Stimulated activated naive CD8-positive, alpha-beta T cell treated with anti-CD3 and anti-CD28 coated beads, Interleukin-15, Interleukin-2, amounts not matched to agents 100 ng/mL and 50 ng/mL, for 24 hours (primary cell): ENCODE measurements around the gene TYMP.

Experiments
- H3K27ac Mint-ChIP-seq: one replicate; pipeline ENCODE4 v1.8.0; 2021; ENCODE audit warnings: mild to moderate bottlenecking, mixed read lengths
- H3K27me3 Mint-ChIP-seq: one replicate; pipeline ENCODE4 v1.8.0; 2021; ENCODE audit warnings: mixed read lengths
- H3K36me3 Mint-ChIP-seq: one replicate; pipeline ENCODE4 v1.8.0; 2021; ENCODE audit warnings: low read depth, mixed read lengths
- H3K4me1 Mint-ChIP-seq: one replicate; pipeline ENCODE4 v1.8.0; 2021; ENCODE audit warnings: low read depth, mixed read lengths
- H3K4me3 Mint-ChIP-seq: one replicate; pipeline ENCODE4 v1.8.0; 2021; ENCODE audit warnings: mild to moderate bottlenecking, mixed read lengths
- H3K9me3 Mint-ChIP-seq: one replicate; pipeline ENCODE4 v1.8.0; 2021; ENCODE audit warnings: mixed read lengths

The TYMP gene

DNA sequence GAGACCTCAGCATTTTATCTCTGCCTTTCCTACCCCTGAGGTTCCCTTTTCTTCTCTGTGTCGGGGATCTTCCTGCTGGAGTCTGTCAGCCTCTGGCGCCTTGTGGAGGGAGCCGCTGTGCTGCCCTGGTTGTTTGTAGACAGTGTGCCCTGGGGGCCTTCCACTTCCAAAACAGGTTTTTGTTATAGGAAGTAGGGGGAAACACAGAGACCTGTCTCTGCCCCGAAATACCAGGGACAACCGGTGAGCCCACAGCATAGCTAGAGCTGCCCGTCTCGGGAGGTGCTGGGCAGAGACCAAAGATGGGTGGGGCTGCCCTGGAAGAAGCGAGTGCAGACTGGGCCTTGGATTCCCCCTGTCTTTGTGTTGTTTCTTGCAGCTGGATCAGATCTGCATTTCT is 13.7 kb downstream of the TYMP start:
- H3K27me3 Mint-ChIP-seq, result no peaks in the 10 kb centered on the region
- H3K36me3 Mint-ChIP-seq, result peaks cover 52% of the 10 kb centered on the region
- H3K4me1 Mint-ChIP-seq, result peaks cover 17% of the 10 kb centered on the region
- H3K27ac Mint-ChIP-seq, result no peak overlapping the region
- H3K9me3 Mint-ChIP-seq, result no peaks in the 10 kb centered on the region
- H3K4me3 Mint-ChIP-seq, result no peak overlapping the region

DNA sequence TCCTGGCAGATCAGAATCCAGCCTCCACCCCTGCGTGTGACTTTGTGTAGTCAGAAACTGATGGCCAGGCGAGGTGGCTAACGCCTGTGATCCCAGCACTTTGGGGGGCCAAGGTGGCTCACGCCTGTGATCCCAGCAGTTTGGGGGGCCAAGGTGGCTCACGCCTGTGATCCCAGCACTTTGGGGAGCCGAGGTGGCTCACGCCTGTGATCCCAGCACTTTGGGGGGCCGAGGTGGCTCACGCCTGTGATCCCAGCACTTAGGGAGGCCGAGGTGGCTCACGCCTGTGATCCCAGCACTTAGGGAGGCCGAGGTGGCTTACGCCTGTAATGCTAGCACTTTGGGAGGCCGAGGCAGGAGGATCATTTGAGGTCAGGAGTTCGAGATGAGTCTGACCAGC is 16.6 kb downstream of the TYMP start:
- H3K27ac Mint-ChIP-seq, result no peak overlapping the region
- no peaks in the 10 kb centered on the region for H3K27me3 Mint-ChIP-seq
- no peaks in the 10 kb centered on the region for H3K9me3 Mint-ChIP-seq
- no peak overlapping the region for H3K4me3 Mint-ChIP-seq
- peaks cover 37% of the 10 kb centered on the region for H3K36me3 Mint-ChIP-seq
- H3K4me1 Mint-ChIP-seq, result peaks cover 31% of the 10 kb centered on the region

DNA sequence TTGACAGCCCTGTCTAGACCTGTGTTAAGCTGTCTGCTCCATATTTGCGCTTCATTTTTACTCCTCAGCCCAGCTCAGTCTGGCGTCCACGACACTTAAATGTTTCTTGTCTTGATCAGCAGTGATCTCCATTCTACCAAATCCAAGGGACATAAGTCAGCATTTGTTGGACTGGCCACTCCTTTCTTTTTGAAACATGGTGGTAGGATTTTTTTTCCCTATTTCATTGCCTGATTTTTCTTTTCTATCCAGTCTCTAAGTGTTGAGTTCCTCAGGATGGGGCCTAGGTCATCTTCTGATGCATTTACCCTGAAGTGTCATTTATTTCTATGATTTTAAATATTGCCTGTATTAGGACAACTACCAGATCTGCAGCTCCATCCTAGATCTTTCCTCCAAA is 20.9 kb downstream of the TYMP start:
- no peaks in the 10 kb centered on the region for H3K27me3 Mint-ChIP-seq
- H3K9me3 Mint-ChIP-seq, result no peaks in the 10 kb centered on the region
- H3K27ac Mint-ChIP-seq, result peak overlapping the region; percentile 97
- H3K36me3 Mint-ChIP-seq, result peaks cover 11% of the 10 kb centered on the region
- H3K4me3 Mint-ChIP-seq, result peak overlapping the region; percentile 94
- H3K4me1 Mint-ChIP-seq, result peaks cover 29% of the 10 kb centered on the region

DNA sequence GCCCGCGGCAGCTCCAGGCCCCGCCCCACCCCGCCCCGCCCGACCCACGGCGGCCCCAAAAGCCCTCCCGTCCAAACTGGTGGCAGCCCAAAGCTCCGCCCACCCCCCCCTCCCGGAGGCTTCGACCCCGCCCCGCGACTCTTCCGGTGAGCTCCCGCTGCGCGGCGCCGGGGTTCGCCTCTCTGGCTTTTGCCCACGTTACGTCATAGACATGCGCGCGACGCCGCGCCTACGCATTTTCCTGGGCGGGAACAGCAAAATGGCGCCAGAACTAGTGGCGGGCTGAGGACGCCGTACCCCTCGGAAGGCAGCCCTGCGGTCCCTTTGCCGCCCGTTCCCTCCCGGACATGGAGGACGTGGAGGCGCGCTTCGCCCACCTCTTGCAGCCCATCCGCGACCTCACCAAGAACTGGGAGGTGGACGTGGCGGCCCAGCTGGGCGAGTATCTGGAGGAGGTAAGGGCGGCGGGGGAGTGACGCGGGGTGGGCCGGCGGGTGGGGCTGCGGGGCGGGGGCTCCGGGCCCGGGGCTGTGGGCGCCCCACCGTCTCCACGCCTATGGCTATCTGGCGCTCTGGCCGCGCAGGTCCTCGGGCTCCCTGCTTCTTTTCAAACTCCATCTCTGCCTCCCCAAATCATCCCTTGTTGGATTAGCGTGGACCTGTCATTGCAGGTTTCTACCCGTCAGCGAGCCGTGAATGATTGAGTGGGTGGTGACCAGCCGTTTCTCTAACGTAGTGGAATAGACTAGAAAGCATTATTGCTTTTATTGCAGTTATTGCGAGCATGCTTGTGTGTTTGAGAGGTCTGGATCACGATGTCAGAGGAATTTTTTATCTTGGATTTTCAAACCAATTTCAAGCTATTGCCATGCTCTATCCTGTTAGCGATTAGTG is 21.6 kb downstream of the TYMP start, which contains the start of gene NCAPH2:
NCAPH2 (plus strand) TSS at position 234 of the 894 bp plus-strand sequence; CDS start at position 348, 114 bp downstream.
- Mint-ChIP-seq H3K4me1 (peaks cover 29% of the 10 kb centered on the region), H3K4me3 (peak within 1 kb of the TSS; percentile 94), H3K27me3 (no peaks in the 10 kb centered on the region), H3K27ac (peak within 1 kb of the TSS; percentile 97), H3K9me3 (no peaks in the 10 kb centered on the region), H3K36me3 (peaks cover 11% of the 10 kb centered on the region)

DNA sequence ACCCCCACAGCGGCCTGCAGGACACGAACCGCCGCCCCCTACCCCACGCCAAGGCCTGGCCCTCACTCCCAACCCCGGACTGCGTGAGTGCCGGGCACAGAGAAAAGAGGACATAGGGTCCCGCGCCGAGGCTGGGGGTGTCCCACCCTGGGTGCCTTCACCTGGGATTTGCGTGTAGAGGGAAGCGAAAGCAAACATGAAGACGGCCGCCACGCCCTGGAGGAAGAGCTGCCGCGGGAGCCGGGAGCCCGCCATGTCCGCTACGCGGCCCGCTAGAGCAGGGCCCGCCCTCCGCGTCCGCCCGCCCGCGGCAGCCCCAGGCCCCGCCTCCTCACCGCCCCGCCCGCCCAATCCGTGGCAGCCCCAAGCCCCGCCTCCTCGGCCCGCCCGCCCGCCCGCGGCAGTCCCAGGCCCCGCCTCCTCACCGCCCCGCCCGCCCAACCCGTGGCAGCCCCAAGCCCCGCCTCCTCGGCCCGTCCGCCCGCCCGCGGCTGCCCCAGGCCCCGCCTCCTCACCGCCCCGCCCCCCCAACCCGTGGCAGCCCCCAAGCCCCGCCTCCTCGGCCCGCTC is 22.3 kb downstream of the TYMP start, which contains the start of gene LMF2:
LMF2 (minus strand) TSS at position 282 of the 570 bp plus-strand sequence; CDS start at position 255, 27 bp downstream.
- H3K36me3 Mint-ChIP-seq, result peaks cover 7% of the 10 kb centered on the region
- peak within 1 kb of the TSS; percentile 97 for H3K27ac Mint-ChIP-seq
- H3K4me3 Mint-ChIP-seq, result peak within 1 kb of the TSS; percentile 94
- no peaks in the 10 kb centered on the region for H3K27me3 Mint-ChIP-seq
- peaks cover 25% of the 10 kb centered on the region for H3K4me1 Mint-ChIP-seq
- no peaks in the 10 kb centered on the region for H3K9me3 Mint-ChIP-seq

DNA sequence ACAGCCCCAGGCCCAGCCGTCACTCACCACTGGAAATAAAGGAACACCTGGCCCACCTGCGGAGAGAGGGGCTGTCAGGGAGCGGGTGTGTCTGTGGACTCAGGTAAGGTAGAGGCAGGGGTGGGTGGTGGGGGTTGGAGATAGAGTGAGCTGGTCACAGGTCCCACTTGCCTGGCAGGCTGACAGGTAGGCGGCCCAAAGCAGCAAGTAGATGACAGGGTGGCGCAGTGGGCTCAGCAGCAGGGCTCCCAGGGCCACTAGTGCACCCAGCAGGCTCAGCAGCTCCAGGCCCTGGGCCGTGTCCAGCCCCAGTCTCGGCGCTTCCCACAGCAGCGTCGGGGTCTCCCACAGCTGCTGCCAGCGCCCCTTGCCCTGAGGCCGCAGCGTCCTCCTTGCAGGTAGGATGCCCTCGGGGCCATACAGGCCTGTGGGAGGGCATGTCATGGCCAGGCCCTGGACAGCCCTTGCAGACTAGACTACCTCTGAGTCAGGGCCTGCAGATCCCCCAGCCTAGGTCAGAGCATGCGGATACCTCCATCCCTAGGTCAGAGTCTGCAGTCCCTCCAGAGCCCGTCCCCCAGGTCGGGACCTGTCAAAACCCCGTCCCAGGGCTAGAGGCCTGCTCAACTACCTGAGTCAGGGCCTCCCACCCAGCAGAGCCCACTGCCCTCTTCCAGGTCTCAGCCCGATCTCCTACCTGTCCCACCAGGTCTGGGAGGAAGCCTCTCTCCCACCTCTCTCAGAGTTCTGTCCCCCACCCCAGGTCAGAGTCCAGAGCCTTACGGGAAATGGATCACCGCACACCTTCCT is 23.0 kb downstream of the TYMP start:
- H3K4me3 Mint-ChIP-seq, result peak overlapping the region; percentile 91
- H3K27me3 Mint-ChIP-seq, result no peaks in the 10 kb centered on the region
- H3K9me3 Mint-ChIP-seq, result no peaks in the 10 kb centered on the region
- H3K36me3 Mint-ChIP-seq, result no peaks in the 10 kb centered on the region
- peak overlapping the region; percentile 81 for H3K27ac Mint-ChIP-seq
- peaks cover 18% of the 10 kb centered on the region for H3K4me1 Mint-ChIP-seq

DNA sequence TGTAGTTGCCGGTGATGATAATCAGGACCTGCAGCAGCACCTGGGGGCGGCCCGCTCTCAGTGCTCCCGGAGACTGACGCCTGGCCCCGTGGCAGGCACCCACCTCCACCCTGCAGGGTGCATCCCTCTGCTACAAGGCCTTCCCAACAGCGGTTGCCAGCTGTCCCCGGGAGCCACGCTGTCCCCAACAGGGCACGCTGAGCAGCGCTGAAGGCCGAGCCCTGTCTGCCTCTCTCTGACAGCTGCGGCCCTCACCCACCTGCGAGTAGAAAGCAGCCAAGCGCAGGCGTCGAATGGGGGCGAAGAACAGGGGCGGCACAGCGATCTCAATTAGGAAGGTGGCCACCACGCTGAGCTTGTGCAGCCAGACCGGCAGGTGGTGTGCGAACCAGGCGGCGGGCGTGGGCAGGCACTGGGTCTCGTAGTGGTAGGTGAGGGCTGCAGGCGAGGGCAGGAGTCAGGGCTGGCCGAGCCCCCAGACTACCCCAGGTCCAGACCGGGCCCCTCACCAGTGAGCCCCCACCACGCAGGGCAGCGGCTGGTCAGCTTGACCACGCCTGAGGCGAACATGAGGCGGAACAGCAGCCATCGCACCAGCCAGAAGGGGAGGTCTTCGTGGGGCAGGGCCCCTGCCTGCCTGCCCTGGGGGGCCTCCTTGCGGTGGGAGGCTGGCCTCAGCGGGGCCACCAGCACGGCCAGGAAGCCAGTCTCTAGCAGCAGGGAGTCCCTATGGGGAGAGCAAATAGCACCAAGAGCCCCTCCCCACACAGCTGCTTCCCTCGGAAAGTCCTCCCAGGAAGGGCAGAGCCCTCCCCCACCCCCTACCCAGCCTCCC is 23.8 kb downstream of the TYMP start:
- no peak overlapping the region for H3K27ac Mint-ChIP-seq
- H3K4me1 Mint-ChIP-seq, result peaks cover 18% of the 10 kb centered on the region
- peak overlapping the region; percentile 91 for H3K4me3 Mint-ChIP-seq
- H3K9me3 Mint-ChIP-seq, result no peaks in the 10 kb centered on the region
- no peaks in the 10 kb centered on the region for H3K27me3 Mint-ChIP-seq
- no peaks in the 10 kb centered on the region for H3K36me3 Mint-ChIP-seq

DNA sequence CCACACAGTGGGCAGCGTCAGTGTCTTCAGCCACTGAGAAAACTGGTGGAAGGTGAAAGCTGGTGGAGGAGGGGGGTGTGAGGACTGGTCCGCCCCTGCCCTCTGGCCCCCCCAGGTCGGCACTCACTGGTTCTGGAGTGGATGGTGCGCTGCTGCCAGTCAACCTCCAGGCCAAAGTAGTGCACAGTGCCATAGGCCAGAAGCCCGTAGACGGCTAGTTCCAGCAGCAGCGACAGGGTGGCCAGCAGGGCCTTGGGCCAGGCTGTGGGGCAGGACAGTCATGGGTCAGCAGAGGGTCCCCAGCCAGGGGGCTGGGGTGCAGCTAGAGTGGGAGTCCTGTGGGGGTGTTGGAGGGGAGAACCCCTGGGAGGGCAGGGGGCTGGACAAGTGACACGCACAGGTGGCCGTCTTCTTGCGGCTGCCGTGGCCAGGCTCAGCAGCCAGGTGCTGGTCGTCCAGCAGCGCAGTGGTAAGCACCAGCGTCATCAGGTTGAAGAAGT is 24.5 kb downstream of the TYMP start:
- Mint-ChIP-seq H3K4me3 (no peak overlapping the region), H3K4me1 (peaks cover 18% of the 10 kb centered on the region), H3K9me3 (no peaks in the 10 kb centered on the region), H3K36me3 (no peaks in the 10 kb centered on the region), H3K27me3 (no peaks in the 10 kb centered on the region), H3K27ac (no peak overlapping the region)

DNA sequence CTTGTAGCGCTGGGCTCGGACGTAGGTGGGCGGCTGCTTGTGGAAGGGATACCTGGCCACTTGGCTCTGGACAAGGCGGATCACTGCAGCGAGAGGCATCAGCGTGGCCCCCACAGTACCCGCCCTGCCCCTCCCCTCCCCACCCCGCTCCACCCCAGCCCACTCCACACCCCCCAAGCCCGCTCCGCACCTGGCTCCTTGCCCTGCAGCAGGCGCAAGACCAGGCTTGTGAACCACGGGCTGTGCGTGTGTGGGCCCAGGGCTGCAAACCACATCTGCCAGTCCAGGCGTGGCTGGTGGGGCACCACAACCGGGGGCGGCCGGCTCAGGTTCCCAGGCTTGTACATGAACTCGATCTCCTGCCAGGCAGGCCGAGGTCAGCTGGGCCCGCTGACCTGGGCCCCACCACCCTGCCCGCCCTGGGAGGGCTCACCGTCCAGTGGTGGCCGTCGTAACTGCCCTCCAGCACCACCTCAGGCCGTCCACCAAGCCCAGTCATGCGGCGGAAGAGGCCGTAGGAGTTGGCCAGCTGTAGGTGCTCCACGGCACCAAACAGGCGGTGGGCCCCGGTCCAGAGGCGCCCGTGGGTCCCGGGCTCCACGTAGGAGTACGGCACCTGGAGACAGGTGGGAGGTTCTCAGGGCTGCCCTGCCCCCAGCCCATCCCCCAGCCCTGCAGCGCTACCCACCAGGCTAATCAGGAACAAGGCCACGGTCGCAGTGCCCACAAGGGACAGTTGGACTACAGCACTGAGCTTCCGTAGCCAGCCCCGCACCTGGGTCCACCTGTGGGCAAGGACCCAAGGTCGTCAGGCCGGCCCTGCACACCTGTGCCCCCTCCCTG is 25.2 kb downstream of the TYMP start:
- Mint-ChIP-seq H3K4me3 (no peak overlapping the region), H3K4me1 (peaks cover 13% of the 10 kb centered on the region), H3K36me3 (no peaks in the 10 kb centered on the region), H3K27me3 (no peaks in the 10 kb centered on the region), H3K27ac (no peak overlapping the region), H3K9me3 (no peaks in the 10 kb centered on the region)

DNA sequence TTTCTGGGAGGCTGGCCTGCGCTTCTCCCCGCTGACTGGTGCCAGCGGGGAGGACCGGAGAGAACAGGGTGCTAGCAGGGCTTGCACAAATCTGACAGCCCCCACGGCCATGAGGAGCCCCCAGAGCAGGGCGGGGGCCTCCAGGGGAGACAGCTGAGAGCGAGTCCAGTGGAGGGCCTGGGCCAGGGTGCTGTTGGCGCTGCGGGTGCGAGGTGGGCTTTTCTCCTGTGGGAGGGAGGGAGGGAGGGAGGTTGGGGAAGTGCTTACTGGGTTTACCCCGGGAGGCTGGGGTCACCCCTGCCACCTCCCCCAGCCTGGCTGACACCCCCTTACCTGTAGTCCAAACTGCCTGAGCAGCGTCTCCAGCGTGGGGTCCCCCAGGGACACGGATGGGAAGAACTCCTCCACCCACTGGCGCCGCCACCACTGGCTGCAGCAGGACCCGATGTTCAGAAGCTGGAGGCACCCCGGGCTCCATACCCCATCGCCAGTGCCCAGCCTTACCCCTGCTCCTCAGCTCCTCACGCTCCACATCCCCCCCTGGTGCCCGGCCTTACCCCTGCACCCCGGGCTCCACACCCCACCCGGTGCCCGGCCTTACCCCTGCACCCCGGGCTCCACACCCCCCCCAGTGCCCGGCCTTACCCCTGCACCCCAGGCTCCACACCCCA is 26.2 kb downstream of the TYMP start:
- no peak overlapping the region for H3K27ac Mint-ChIP-seq
- H3K4me1 Mint-ChIP-seq, result peaks cover 3% of the 10 kb centered on the region
- H3K4me3 Mint-ChIP-seq, result no peak overlapping the region
- H3K36me3 Mint-ChIP-seq, result no peaks in the 10 kb centered on the region
- H3K9me3 Mint-ChIP-seq, result no peaks in the 10 kb centered on the region
- H3K27me3 Mint-ChIP-seq, result no peaks in the 10 kb centered on the region

DNA sequence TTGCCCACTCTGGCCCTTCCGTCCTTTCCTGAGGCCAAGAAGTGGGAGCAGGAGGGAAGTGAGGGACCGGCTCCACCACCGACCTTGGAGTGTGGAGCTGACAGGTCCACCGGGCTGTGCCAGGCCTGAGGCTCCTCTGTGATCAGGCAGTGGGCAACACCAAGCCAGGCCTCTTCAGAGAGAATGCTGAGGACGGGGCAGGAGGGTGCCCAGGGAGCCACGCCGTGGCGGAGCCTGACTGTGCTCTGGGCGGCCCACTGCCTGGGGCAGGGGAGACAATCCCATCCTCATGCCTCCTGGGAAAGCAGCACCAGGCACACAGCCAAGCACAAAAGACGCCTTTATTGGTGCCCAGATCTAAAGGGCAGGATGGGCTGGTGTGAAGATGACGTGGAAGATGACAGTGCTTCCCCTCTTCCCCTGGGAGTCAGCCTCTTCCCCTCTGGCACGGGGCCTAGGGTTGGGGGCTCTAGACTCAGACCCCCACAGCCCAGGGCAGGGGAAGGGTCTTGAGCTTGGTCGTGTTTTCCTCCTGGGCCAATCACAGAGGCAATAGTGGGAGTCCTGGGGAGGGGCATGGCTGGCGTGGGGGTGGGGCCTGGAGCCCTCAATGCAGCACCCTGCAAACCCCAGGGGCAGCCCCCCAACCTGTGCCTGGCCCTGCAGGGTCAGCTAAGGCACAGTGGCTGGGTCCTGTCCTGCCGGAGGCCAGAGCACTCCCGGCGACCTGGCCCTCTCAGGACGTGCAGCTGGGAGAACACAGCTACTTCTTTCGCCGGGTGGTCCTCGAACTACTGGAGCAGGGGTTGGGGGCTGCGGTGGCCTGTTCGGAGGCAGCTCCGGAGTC is 27.0 kb downstream of the TYMP start:
- Mint-ChIP-seq H3K36me3 (no peaks in the 10 kb centered on the region), H3K27ac (no peak overlapping the region), H3K9me3 (no peaks in the 10 kb centered on the region), H3K4me1 (peaks cover 3% of the 10 kb centered on the region), H3K4me3 (no peak overlapping the region), H3K27me3 (no peaks in the 10 kb centered on the region)

DNA sequence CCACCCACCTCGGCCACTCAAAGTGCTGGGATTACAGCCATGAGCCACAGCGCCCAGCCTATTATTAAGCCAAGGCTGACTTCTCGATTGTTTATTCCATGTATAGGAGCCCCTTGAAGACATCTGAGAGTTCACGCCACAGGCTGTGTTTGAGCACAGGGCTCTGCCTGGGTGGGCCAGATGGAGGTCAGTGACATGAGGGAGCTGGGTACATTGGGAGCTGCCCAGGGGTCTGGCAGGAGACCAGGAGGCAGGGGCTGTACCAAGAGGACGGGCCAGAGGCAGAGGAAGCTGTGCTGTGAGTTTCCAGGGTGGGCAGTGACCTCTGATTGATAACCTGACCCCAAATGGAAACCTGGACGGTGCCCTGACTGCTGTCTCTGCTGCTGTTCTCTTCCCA is 27.7 kb downstream of the TYMP start:
- H3K4me3 Mint-ChIP-seq, result no peak overlapping the region
- H3K4me1 Mint-ChIP-seq, result peaks cover under 1% of the 10 kb centered on the region
- no peak overlapping the region for H3K27ac Mint-ChIP-seq
- H3K27me3 Mint-ChIP-seq, result no peaks in the 10 kb centered on the region
- H3K36me3 Mint-ChIP-seq, result no peaks in the 10 kb centered on the region
- H3K9me3 Mint-ChIP-seq, result no peaks in the 10 kb centered on the region
